Endothelial cell of umbilical vein (primary cell): Measurements from ENCODE around the gene COA7. TPM values are rescaled to one million over a fixed set of nuclear protein-coding genes. Genes with fewer than 3 reads are reported as not detected.

Experiments
- BruUV-seq: library from RNA; stranded (reverse); fragments of 400-500 nt; replicated peaks from 2 replicates; lab custom pipeline; 2021; lab: Mats Ljungman, UMichigan
- CTCF ChIA-PET: fragments of 300-600, 350-600 bp; sonication (Branson Sonifier 250); formaldehyde crosslinking; loops from one replicate; lab custom pipeline; 2021; ENCODE audit warnings: antibody characterized with exemption, inconsistent platforms; lab: Charles Lee
- POLR2A ChIA-PET: fragments of 300-600, 350-600 bp; sonication (Branson Sonifier 250); formaldehyde crosslinking; loops from one replicate; lab custom pipeline; 2021; ENCODE audit warnings: antibody characterized with exemption, inconsistent platforms; lab: Charles Lee
- DNase-seq: peaks from one replicate; pipeline ENCODE4 v3.0.0-alpha.2; 2011; ENCODE audit warnings: low read depth, low spot score
- FAIRE-seq: peaks from 2 replicates; lab custom pipeline; 2011; peaks lifted over from hg19 to GRCh38; lab: Jason Lieb, UNC
- H2AFZ ChIP-seq: 2 replicates; pipeline ENCODE4 v1.6.0; 2012; ENCODE audit warnings: low read depth, low read length, control low read depth, inconsistent platforms
- H3K27ac ChIP-seq: 2 replicates; pipeline ENCODE4 v1.5.1; 2011; ENCODE audit warnings: low read depth, mild to moderate bottlenecking, control low read depth, low read length, moderate library complexity; ENCODE audit not compliant: insufficient read depth
- H3K27me3 ChIP-seq, 2 experiments: 2 replicates each; pipeline versions ENCODE4 v1.6.0 to v1.6.1; 2011; ENCODE audit warnings: low read length in 2 of 2, mixed read lengths in 1 of 2; ENCODE audit not compliant: control insufficient read depth in 2 of 2, insufficient read depth in 2 of 2
- H3K36me3 ChIP-seq, 2 experiments: 2 replicates in 1 of 2; 3 replicates in 1 of 2; pipeline ENCODE4 v1.5.1; 2011; ENCODE audit warnings: low read length in 2 of 2, mild to moderate bottlenecking in 1 of 2, moderate library complexity in 1 of 2; ENCODE audit not compliant: control insufficient read depth in 2 of 2, insufficient read depth in 2 of 2; ENCODE audit errors: extremely low read depth in 1 of 2
- H3K4me1 ChIP-seq: 3 replicates; pipeline ENCODE4 v1.5.1; 2011; ENCODE audit warnings: mild to moderate bottlenecking, low read length; ENCODE audit not compliant: control insufficient read depth, insufficient read depth; ENCODE audit errors: extremely low read depth
- H3K4me2 ChIP-seq: 2 replicates; pipeline ENCODE4 v1.6.1; 2011; ENCODE audit warnings: low read length, control low read depth, mixed read lengths; ENCODE audit not compliant: insufficient read depth
- H3K4me3 ChIP-seq, 3 experiments: fragments of 200-600 bp in 1 of 3; sonication (generic), shearing (Covaris generic) in 1 of 3; replicated peaks in 1 of 3; 2 replicates each; pipeline ENCODE4 v1.5.1; 2011 to 2016; ENCODE audit warnings: control low read depth in 3 of 3, low read length in 3 of 3, mild to moderate bottlenecking in 2 of 3, inconsistent platforms in 1 of 3, low read depth in 1 of 3, moderate library complexity in 1 of 3; ENCODE audit not compliant: insufficient read depth in 1 of 3
- H3K79me2 ChIP-seq: 2 replicates; pipeline ENCODE4 v1.6.0; 2012; ENCODE audit warnings: low read length, inconsistent platforms; ENCODE audit not compliant: control insufficient read depth, insufficient read depth
- H3K9ac ChIP-seq: replicated peaks from 2 replicates; pipeline ENCODE3; 2011; ENCODE audit warnings: low read length, control low read depth; ENCODE audit not compliant: insufficient read depth; ENCODE audit errors: extremely low read depth
- H3K9me1 ChIP-seq: replicated peaks from 3 replicates; pipeline ENCODE4 v1.6.0; 2011; ENCODE audit warnings: mild to moderate bottlenecking, low read length; ENCODE audit not compliant: control insufficient read depth, insufficient read depth; ENCODE audit errors: extremely low read depth
- H3K9me3 ChIP-seq: replicated peaks from 2 replicates; pipeline ENCODE4 v1.5.1; 2012; ENCODE audit warnings: low read length, inconsistent platforms; ENCODE audit not compliant: control insufficient read depth, insufficient read depth
- H4K20me1 ChIP-seq: replicated peaks from 2 replicates; pipeline ENCODE3; 2011; ENCODE audit warnings: mild to moderate bottlenecking, low read length; ENCODE audit not compliant: control insufficient read depth, insufficient read depth; ENCODE audit errors: extremely low read depth
- EZH2 ChIP-seq: IDR thresholded peaks from 2 replicates; pipeline ENCODE4 v1.6.1; 2012; ENCODE audit warnings: borderline replicate concordance, low read depth, mild to moderate bottlenecking, moderate library complexity, low read length, inconsistent platforms; ENCODE audit not compliant: severe bottlenecking
- FOS ChIP-seq: IDR thresholded peaks from 2 replicates; pipeline ENCODE4 v1.6.1; 2011; ENCODE audit warnings: mild to moderate bottlenecking, low read length, moderate library complexity, borderline replicate concordance; ENCODE audit not compliant: insufficient read depth
- GATA2 ChIP-seq: IDR thresholded peaks from 2 replicates; pipeline ENCODE4 v1.7.0; 2011; ENCODE audit warnings: low read depth, mild to moderate bottlenecking, moderate library complexity, mixed read lengths, low read length; ENCODE audit not compliant: insufficient read length, insufficient read depth
- JUN ChIP-seq: IDR thresholded peaks from 2 replicates; pipeline ENCODE4 v1.6.1; 2011; ENCODE audit warnings: borderline replicate concordance, low read depth; ENCODE audit not compliant: insufficient read length, insufficient read depth
- MYC ChIP-seq: IDR thresholded peaks from one replicate; pipeline ENCODE4 v1.6.1; 2011; ENCODE audit warnings: mild to moderate bottlenecking, low read depth, low read length
- POLR2A ChIP-seq: IDR thresholded peaks from 2 replicates; pipeline ENCODE4 v1.6.1; 2012; ENCODE audit warnings: low read depth, mild to moderate bottlenecking, control low read depth, low read length
- POLR2AphosphoS5 ChIP-seq: IDR thresholded peaks from 2 replicates; pipeline ENCODE4 v1.6.1; 2012; ENCODE audit warnings: low read depth, mild to moderate bottlenecking, control low read depth, low read length, moderate library complexity; ENCODE audit not compliant: insufficient read depth
- dilution Hi-C: fragments of 300-500 bp; cut with MboI; formaldehyde crosslinking; loops from one replicate; pipeline ENCODE4 v1.15.0; 2019; ENCODE audit warnings: low sequenced_read_pairs; ENCODE audit not compliant: extremely low pct_ligation_motif_present
- intact Hi-C: fragments of 100-400 bp; cut with micrococcal nuclease; formaldehyde crosslinking; loops from one replicate; pipeline ENCODE4 v1.10.0; 2022
- polyA plus RNA-seq, 4 experiments: library from polyadenylated mRNA; depleted of rRNA in 3 of 4; stranded (reverse) in 3 of 4; unstranded in 1 of 4; fragments of >200 nt; gene quantifications; 2 replicates each; pipeline versions ENCODE4 v1.2.1 to v1.2.3, GENCODE V29; 2011 to 2012; ENCODE audit warnings: missing spikeins in 1 of 4
- total RNA-seq: library from RNA; stranded (reverse); gene quantifications from 2 replicates; pipeline ENCODE4 v1.2.3, GENCODE V29; 2021
- TF ChIP-seq, protein P1 (sequence below): IDR thresholded peaks from 2 replicates; pipeline ENCODE4 v1.6.1; 2011; ENCODE audit not compliant: insufficient read depth, insufficient read length
- TF ChIP-seq, protein P2 (sequence below), 2 donors: IDR thresholded peaks; 1 replicate in 1 of 2; 2 replicates in 1 of 2; pipeline ENCODE4 v1.5.1; 2011; ENCODE audit warnings: low read length in 2 of 2, mild to moderate bottlenecking in 2 of 2, moderate library complexity in 2 of 2, control low read depth in 1 of 2, inconsistent platforms in 1 of 2, low read depth in 1 of 2; ENCODE audit not compliant: insufficient read depth in 1 of 2; ENCODE audit errors: extremely low read depth in 1 of 2

Gene COA7
- total and polyA plus RNA-seq, 2 donors (not counting 3 experiments of a cell fraction or from before 2014, with no cell fraction given): 11.7 to 28.6 TPM

DNA sequence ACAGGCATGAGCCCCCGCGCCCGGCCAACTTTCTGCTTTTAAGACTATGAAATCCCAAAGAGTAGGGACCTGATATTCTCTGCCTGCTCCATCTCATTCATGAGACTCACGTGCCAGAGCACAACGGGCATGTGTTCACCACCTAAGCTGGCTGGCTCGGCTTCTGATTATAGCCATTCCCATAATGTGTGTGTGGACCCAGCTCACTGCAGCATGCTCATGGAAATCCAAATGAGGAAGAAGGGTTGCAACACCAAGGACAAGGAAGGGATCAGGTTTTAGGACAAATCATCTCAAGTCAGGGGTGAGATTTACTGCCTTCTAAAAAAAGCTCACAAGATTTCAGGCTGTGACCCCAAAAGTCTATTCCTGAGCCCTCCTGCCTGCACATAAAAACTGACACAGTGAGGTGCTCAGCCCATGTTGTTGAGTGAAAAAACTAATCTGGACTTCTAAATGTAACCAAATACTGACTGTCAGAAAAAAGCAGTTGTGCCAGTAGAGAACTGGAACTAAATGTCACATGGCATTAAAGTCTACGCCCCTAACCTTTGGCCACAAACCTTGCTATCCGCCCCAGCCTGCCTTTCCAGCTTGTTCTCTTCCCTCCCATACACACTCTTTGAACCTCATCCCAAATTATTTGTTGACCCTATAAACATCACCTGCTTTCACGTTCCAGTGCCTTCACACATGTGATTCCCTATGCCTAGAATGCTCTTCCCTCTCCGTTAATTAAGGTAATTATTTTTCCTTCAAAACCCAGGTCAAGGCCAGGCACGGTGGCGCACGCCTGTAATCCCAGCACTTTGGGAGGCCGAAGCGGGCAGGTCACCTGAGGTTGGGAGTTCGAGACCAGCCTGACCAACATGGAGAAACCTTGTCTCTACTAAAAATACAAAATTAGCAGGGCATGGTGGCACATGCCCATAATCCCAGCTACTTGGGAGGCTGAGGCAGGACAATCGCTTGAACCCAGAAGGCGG lies 9.1 kb upstream of the COA7 start:
- Histone ChIP-seq H3K4me2 (no peak overlapping the region), H2AFZ (no peak overlapping the region), H3K36me3 (no peaks in the 10 kb centered on the region), H3K4me3 (no peak overlapping the region), H3K4me1 (peaks cover 2% of the 10 kb centered on the region), H3K27me3 (peaks cover 0 to 9% of the 10 kb centered on the region in 2 experiments), H3K9ac (no peak overlapping the region), H3K27ac (no peak overlapping the region), H3K9me3 (no peaks in the 10 kb centered on the region), H4K20me1 (no peaks in the 10 kb centered on the region), H3K79me2 (no peaks in the 10 kb centered on the region), H3K9me1 (no peaks in the 10 kb centered on the region)
- FAIRE-seq: no peak
- TF ChIP-seq, protein P1, sequence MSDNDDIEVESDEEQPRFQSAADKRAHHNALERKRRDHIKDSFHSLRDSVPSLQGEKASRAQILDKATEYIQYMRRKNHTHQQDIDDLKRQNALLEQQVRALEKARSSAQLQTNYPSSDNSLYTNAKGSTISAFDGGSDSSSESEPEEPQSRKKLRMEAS: no peak
- TF ChIP-seq POLR2AphosphoS5: no peak
- TF ChIP-seq EZH2: no peak
- no peak for TF ChIP-seq GATA2
- no peak for TF ChIP-seq POLR2A
- TF ChIP-seq, protein P2, sequence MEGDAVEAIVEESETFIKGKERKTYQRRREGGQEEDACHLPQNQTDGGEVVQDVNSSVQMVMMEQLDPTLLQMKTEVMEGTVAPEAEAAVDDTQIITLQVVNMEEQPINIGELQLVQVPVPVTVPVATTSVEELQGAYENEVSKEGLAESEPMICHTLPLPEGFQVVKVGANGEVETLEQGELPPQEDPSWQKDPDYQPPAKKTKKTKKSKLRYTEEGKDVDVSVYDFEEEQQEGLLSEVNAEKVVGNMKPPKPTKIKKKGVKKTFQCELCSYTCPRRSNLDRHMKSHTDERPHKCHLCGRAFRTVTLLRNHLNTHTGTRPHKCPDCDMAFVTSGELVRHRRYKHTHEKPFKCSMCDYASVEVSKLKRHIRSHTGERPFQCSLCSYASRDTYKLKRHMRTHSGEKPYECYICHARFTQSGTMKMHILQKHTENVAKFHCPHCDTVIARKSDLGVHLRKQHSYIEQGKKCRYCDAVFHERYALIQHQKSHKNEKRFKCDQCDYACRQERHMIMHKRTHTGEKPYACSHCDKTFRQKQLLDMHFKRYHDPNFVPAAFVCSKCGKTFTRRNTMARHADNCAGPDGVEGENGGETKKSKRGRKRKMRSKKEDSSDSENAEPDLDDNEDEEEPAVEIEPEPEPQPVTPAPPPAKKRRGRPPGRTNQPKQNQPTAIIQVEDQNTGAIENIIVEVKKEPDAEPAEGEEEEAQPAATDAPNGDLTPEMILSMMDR (IDR thresholded peaks at IDR 0.05; ENCODE audit: extremely low read depth in 1 of 2, insufficient read depth in 1 of 2, low read depth in 1 of 2, low read length in 2 of 2): no peak
- TF ChIP-seq FOS: no peak
- TF ChIP-seq MYC: no peak
- no peak for TF ChIP-seq JUN
- ChIA-PET CTCF (no interaction called here), POLR2A (no interaction called here)
- no TSS peak for BruUV-seq
- DNase-seq: no peak
- intact Hi-C loops (no loop called here), dilution Hi-C loops (no loop called here)
